H1 (cell line): ENCODE data around the gene SLC12A2. TPM values are rescaled to one million over a fixed set of nuclear protein-coding genes. Genes with fewer than 3 reads are reported as not detected.

ENCODE experiments used
- CTCF ChIA-PET: fragments of 300-600 bp; sonication (Branson Sonifier 250); formaldehyde crosslinking; loops from one replicate; lab custom pipeline; 2021; ENCODE audit not compliant: partially characterized antibody; lab: Charles Lee
- POLR2A ChIA-PET: fragments of 300-600 bp; sonication (Branson Sonifier 250); formaldehyde crosslinking; loops from one replicate; lab custom pipeline; 2021; ENCODE audit warnings: inconsistent platforms; ENCODE audit not compliant: partially characterized antibody; lab: Charles Lee
- DNase-seq, 2 experiments: peaks; one replicate each; pipeline versions ENCODE4 v3.0.0 to v3.0.0-alpha.2; 2010 to 2022; ENCODE audit warnings: low spot score in 2 of 2, low read depth in 1 of 2, mixed read lengths in 1 of 2
- FAIRE-seq: peaks from 2 replicates; lab custom pipeline; 2011; peaks lifted over from hg19 to GRCh38; lab: Jason Lieb, UNC
- H2AFZ ChIP-seq: 2 replicates; pipeline ENCODE4 v1.8.1; 2012; ENCODE audit warnings: low read length, inconsistent platforms
- H2AK5ac ChIP-seq: 2 replicates; pipeline ENCODE4 v1.6.1; 2013; ENCODE audit warnings: low read depth, low read length
- H2BK120ac ChIP-seq: replicated peaks from 2 replicates; pipeline ENCODE3; 2013; ENCODE audit warnings: low read depth, low read length, inconsistent platforms
- H2BK12ac ChIP-seq: 2 replicates; pipeline ENCODE4 v1.6.1; 2013; ENCODE audit warnings: low read depth, low read length
- H2BK15ac ChIP-seq: 2 replicates; pipeline ENCODE4 v1.6.1; 2013; ENCODE audit warnings: low read length
- H2BK20ac ChIP-seq: 2 replicates; pipeline ENCODE4 v1.6.1; 2013; ENCODE audit warnings: low read length
- H2BK5ac ChIP-seq: 2 replicates; pipeline ENCODE4 v1.6.1; 2013; ENCODE audit warnings: low read depth, low read length
- H3K14ac ChIP-seq: 2 replicates; pipeline ENCODE4 v1.6.1; 2013; ENCODE audit warnings: inconsistent platforms; ENCODE audit not compliant: insufficient read length
- H3K18ac ChIP-seq: 2 replicates; pipeline ENCODE4 v1.6.1; 2013; ENCODE audit warnings: low read length; ENCODE audit errors: extremely low read depth
- H3K23ac ChIP-seq: 2 replicates; pipeline ENCODE4 v1.6.1; 2013; ENCODE audit warnings: inconsistent platforms; ENCODE audit not compliant: insufficient read length
- H3K23me2 ChIP-seq: 2 replicates; pipeline ENCODE4 v1.6.1; 2013; ENCODE audit warnings: low read depth, low read length
- H3K27ac ChIP-seq: 2 replicates; pipeline ENCODE4 v1.6.1; 2011; ENCODE audit warnings: low read depth, low read length, inconsistent platforms
- H3K27me3 ChIP-seq, 4 experiments: replicated peaks in 1 of 4; 1 replicate in 1 of 4; 2 replicates in 3 of 4; pipeline versions ENCODE4 v1.6.1 to v1.8.1; 2011 to 2013; ENCODE audit warnings: low read length in 3 of 4, mild to moderate bottlenecking in 3 of 4, inconsistent platforms in 2 of 4, mixed read lengths in 2 of 4, moderate library complexity in 1 of 4; ENCODE audit not compliant: control insufficient read depth in 3 of 4, insufficient read depth in 3 of 4; ENCODE audit errors: extremely low read depth in 1 of 4
- H3K36me3 ChIP-seq, 4 experiments: 2 replicates each; pipeline versions ENCODE4 v1.6.1 to v1.8.1; 2011 to 2013; ENCODE audit warnings: mild to moderate bottlenecking in 4 of 4, low read length in 3 of 4, moderate library complexity in 2 of 4, control low read depth in 1 of 4, inconsistent platforms in 1 of 4; ENCODE audit not compliant: insufficient read depth in 4 of 4, control insufficient read depth in 2 of 4
- H3K4ac ChIP-seq: replicated peaks from 2 replicates; pipeline ENCODE3; 2013; ENCODE audit warnings: low read length, low read depth, mixed read lengths, inconsistent platforms; ENCODE audit not compliant: insufficient read length
- H3K4me1 ChIP-seq, 4 experiments: replicated peaks in 1 of 4; 1 replicate in 1 of 4; 2 replicates in 3 of 4; pipeline versions ENCODE4 v1.6.1 to v1.8.1; 2011 to 2013; ENCODE audit warnings: low read length in 3 of 4, inconsistent platforms in 2 of 4, mixed read lengths in 1 of 4; ENCODE audit not compliant: insufficient read depth in 4 of 4, control insufficient read depth in 3 of 4
- H3K4me2 ChIP-seq, 2 experiments: 2 replicates each; pipeline versions ENCODE4 v1.6.1 to v1.8.1; 2011 to 2013; ENCODE audit warnings: low read depth in 2 of 2, low read length in 2 of 2, control low read depth in 1 of 2, inconsistent platforms in 1 of 2, mild to moderate bottlenecking in 1 of 2; ENCODE audit not compliant: insufficient read depth in 1 of 2
- H3K4me3 ChIP-seq, 4 experiments: fragments of 200-600, 300-600 bp in 1 of 4; sonication (generic), shearing (Covaris generic), sonication (Bioruptor Twin) in 1 of 4; 2 replicates each; pipeline versions ENCODE4 v1.5.1 to v1.8.1; 2011 to 2016; ENCODE audit warnings: low read length in 4 of 4, low read depth in 3 of 4, control low read depth in 2 of 4, inconsistent platforms in 2 of 4, mild to moderate bottlenecking in 2 of 4, mixed read lengths in 1 of 4, moderate library complexity in 1 of 4; ENCODE audit not compliant: insufficient read depth in 2 of 4; ENCODE audit errors: extremely low read depth in 1 of 4
- H3K56ac ChIP-seq: replicated peaks from 2 replicates; pipeline ENCODE3; 2013; ENCODE audit warnings: low read depth, mild to moderate bottlenecking, mixed read lengths, low read length, inconsistent platforms; ENCODE audit not compliant: insufficient read length
- H3K79me1 ChIP-seq: 2 replicates; pipeline ENCODE4 v1.6.1; 2013; ENCODE audit warnings: low read depth, low read length, control low read depth
- H3K79me2 ChIP-seq, 2 experiments: 2 replicates each; pipeline versions ENCODE4 v1.6.1 to v1.8.1; 2012 to 2013; ENCODE audit warnings: low read length in 2 of 2, mild to moderate bottlenecking in 2 of 2, inconsistent platforms in 1 of 2; ENCODE audit not compliant: insufficient read depth in 2 of 2, control insufficient read depth in 1 of 2
- H3K9ac ChIP-seq, 4 experiments: replicated peaks in 1 of 4; 1 replicate in 1 of 4; 2 replicates in 3 of 4; pipeline versions ENCODE4 v1.6.1 to v1.8.1; 2011 to 2013; ENCODE audit warnings: low read depth in 3 of 4, low read length in 3 of 4, control low read depth in 2 of 4, mild to moderate bottlenecking in 2 of 4, moderate library complexity in 2 of 4, inconsistent platforms in 1 of 4; ENCODE audit errors: extremely low read depth in 1 of 4
- H3K9me3 ChIP-seq, 2 experiments: 2 replicates each; pipeline versions ENCODE4 v1.6.1 to v1.8.1; 2012 to 2013; ENCODE audit warnings: mild to moderate bottlenecking in 2 of 2, moderate library complexity in 2 of 2, control low read depth in 1 of 2, inconsistent platforms in 1 of 2, low read depth in 1 of 2, low read length in 1 of 2, mixed read lengths in 1 of 2; ENCODE audit not compliant: insufficient read depth in 2 of 2
- H4K20me1 ChIP-seq, 2 experiments: replicated peaks in 1 of 2; 2 replicates each; pipeline versions ENCODE3 to v1.8.1; 2011 to 2013; ENCODE audit warnings: inconsistent platforms in 2 of 2, low read length in 2 of 2, mild to moderate bottlenecking in 1 of 2; ENCODE audit not compliant: insufficient read depth in 2 of 2, control insufficient read depth in 1 of 2
- H4K5ac ChIP-seq: 2 replicates; pipeline ENCODE4 v1.6.1; 2013; ENCODE audit warnings: low read length, low read depth, mixed read lengths, inconsistent platforms; ENCODE audit not compliant: insufficient read length
- H4K8ac ChIP-seq: 2 replicates; pipeline ENCODE4 v1.8.0; 2013; ENCODE audit warnings: mild to moderate bottlenecking, moderate library complexity, low read length, inconsistent platforms; ENCODE audit not compliant: insufficient read depth; ENCODE audit errors: extremely low read depth
- H4K91ac ChIP-seq: replicated peaks from 2 replicates; pipeline ENCODE3; 2013; ENCODE audit warnings: low read length, mixed read lengths, inconsistent platforms; ENCODE audit not compliant: insufficient read length
- EGR1 ChIP-seq: IDR thresholded peaks from 2 replicates; pipeline ENCODE4 v1.6.1; 2011; ENCODE audit warnings: low read depth, low read length, borderline replicate concordance
- SIX5 ChIP-seq: IDR thresholded peaks from 2 replicates; pipeline ENCODE4 v1.6.1; 2011; ENCODE audit warnings: mild to moderate bottlenecking, low read depth, low read length
- WGBS, 2 experiments: shearing (Covaris generic) in 1 of 2; methylation state at CpG; one replicate each; pipeline versions ENCODE4 v1.1.6 to v1.1.7; 2013 to 2015; ENCODE audit warnings: low lambda C conversion rate in 2 of 2, mixed read lengths in 2 of 2, inconsistent platforms in 1 of 2, low coverage in 1 of 2, missing lambda C conversion rate in 1 of 2; ENCODE audit not compliant: insufficient replicate concordance in 2 of 2, insufficient coverage in 1 of 2, insufficient read length in 1 of 2; ENCODE audit errors: extremely low coverage in 1 of 2, missing lambda C conversion rate in 1 of 2; 5-methylcytosine and 5-hydroxymethylcytosine counted together
- polyA plus RNA-seq, 7 experiments: library from polyadenylated mRNA; depleted of rRNA in 3 of 7; stranded (reverse) in 5 of 7; unstranded in 2 of 7; fragments of >200 nt in 5 of 7; fragments of 200-250 nt in 2 of 7; gene quantifications; 1 replicate in 5 of 7; 2 replicates in 1 of 7; 4 replicates in 1 of 7; pipeline versions ENCODE4 v1.2.1 to v1.2.3, GENCODE V29; 2011 to 2013; ENCODE audit warnings: missing spikeins in 2 of 7, mixed read lengths in 2 of 7
- total RNA-seq: library from RNA; stranded (reverse); fragmentation: NEBNext Ultra II Directional; extraction: Animal tissue kit (Norgen Biotek cat#: 25700); gene quantifications from 2 replicates; pipeline ENCODE4 v1.2.1, GENCODE V29; 2021

Gene SLC12A2
- total and polyA plus RNA-seq, 2 of the 8 experiments (the other 6 are each of a cell fraction or from before 2014, with no cell fraction given), result 2.6 to 16.2 TPM

- no peaks in the 10 kb centered on the region for H3K4me1 ChIP-seq
- H2AK5ac ChIP-seq, result no peak overlapping the region
- no peaks in the 10 kb centered on the region for H3K23me2 ChIP-seq
- no peak overlapping the region for H2BK20ac ChIP-seq
- DNase-seq (no peak), FAIRE-seq (no peak)
- no peak overlapping the region for H2BK5ac ChIP-seq
- WGBS, 2 experiments, result 91% methylated on average over 3 of the region's 3 CpGs; no CpG with 5 or more reads in 1 of the 2 experiments
- ChIA-PET POLR2A (no interaction called here), CTCF (interaction anchor here (0.6 to 1.4 kb wide), 3 partner anchors 27 to 630 kb away, joined by 4 to 5 read pairs (median 4); no protein-coding TSS in a partner anchor)
- H2BK120ac ChIP-seq, result no peak overlapping the region
- no peak overlapping the region for H3K4ac ChIP-seq
- no peaks in the 10 kb centered on the region for H3K79me2 ChIP-seq
- no peak overlapping the region for H2BK15ac ChIP-seq
- no peaks in the 10 kb centered on the region for H3K9me3 ChIP-seq
- no peak overlapping the region for H3K14ac ChIP-seq
- H3K9ac ChIP-seq, result no peak overlapping the region
- no peak overlapping the region for H3K23ac ChIP-seq
- no peak overlapping the region for H3K4me2 ChIP-seq
- no peaks in the 10 kb centered on the region for H3K79me1 ChIP-seq
- no peaks in the 10 kb centered on the region for H4K20me1 ChIP-seq
- H3K27ac ChIP-seq, result no peak overlapping the region
- H2AFZ ChIP-seq, result no peak overlapping the region
- H4K91ac ChIP-seq, result no peak overlapping the region
- no peak overlapping the region for H4K8ac ChIP-seq
- H4K5ac ChIP-seq, result no peak overlapping the region
- H3K18ac ChIP-seq, result no peak overlapping the region
- no peaks in the 10 kb centered on the region for H3K36me3 ChIP-seq
- no peaks in the 10 kb centered on the region for H3K27me3 ChIP-seq
- H3K56ac ChIP-seq, result no peak overlapping the region
- H3K4me3 ChIP-seq, result no peak overlapping the region
- no peak overlapping the region for H2BK12ac ChIP-seq
- TF ChIP-seq EGR1, result no peak
- TF ChIP-seq SIX5, result no peak
Measured at GRCh38 chr5:128193665-128194390, 110.3 kb downstream of the SLC12A2 start.
